RCC 7860 (cell line): ENCODE data around the gene MCRIP1.

Experiments
- DNase-seq: peaks from one replicate; pipeline ENCODE4 v3.0.0-alpha.2; 2015; ENCODE audit warnings: low spot score
- FAIRE-seq: peaks from 2 replicates; lab custom pipeline; 2012; peaks lifted over from hg19 to GRCh38; lab: Jason Lieb, UNC

The MCRIP1 gene

DNA sequence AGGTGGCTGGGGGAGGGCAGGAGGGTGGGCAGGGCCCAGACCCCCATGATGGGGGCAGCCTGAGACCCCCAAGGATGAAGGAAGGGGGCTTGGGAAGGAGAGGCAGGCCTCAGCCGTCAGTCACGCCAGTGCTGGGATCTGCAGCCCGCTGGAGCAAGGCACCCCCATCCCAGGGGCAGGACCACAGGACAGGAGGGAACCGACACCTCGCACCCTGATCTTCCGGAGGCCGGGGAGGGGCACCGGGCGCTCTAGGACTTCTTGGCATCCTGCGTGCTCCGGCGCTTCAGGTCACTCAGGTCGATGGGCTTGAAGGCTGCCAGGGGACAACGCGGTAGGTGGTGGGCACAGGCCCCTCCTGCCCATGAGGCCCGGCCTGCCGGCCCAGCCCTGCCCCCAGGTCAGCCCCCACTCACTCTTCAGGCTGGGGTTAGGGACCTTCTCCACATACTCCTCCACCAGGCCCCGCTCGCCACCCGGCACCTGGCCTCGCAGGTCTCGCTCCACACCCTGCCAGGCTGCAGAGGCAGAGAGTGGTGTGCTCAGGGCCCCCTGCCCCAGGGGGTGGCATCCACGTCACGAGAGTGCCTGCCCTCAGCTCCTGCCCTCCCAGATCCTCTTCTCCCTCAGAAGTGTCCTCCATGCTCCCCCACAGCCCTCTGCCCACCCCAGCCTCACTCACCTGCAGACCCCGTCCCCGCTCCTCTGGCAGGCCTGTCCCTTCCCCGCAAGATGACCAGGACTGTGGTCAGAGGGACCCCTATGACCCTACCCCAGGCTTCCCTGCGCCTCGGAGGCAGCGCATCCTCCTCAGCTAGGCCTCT, 9.9 kb downstream of the MCRIP1 start:
- no peak for FAIRE-seq
- DNase-seq: no peak

DNA sequence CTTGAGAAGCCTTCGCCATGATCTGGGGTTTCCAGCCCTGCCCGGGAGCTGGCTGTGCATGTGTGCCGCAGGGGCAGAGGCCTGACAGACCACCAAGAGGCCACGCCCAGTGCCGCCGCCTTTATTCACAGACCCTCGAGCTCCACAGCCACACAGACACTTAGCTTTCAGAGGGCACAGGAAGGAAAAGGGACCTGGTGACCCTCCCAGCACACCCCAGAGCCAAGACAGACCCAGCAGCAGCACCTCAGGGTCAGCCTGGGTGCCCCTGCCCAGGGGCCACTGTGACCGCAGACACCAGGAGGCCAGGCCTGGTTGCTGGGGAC, 10.8 kb downstream of the MCRIP1 start:
- FAIRE-seq: no peak
- DNase-seq: no peak

DNA sequence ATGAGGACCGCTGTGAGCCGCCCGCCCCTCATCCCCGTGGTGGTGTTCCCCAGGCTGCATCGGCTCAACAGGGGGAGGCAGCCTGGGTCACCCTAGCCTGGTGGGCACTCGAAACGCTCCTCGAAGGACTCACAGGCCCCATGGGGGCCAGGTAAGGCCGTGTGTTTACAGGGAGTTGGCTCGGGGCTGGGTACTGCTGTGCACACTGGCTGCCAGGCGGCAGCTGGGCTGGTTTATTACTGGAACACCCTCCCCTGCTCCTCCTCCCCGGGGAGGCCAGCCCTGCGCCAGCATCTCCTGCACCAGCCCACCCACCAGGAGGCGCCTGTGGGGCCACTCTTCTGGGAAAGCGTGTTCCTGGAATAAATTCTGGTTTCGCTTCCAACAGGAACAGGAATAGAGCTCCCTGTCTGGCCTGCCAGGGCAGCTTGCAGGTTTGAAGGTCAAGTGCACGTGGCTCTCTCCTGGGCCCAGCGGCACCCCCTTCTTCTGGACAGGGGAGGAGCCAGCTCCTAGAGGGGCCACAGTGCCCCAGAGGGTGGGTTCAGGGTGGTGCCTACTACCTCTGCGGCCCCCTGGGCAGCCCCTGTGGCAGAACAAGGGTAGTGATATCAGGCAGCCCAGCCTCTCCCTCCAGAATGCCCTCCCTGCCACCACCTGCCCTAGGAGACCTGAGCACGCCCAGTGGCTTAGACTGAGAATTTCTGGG, 11.3 kb downstream of the MCRIP1 start:
- peak; percentile 40 for DNase-seq

DNA sequence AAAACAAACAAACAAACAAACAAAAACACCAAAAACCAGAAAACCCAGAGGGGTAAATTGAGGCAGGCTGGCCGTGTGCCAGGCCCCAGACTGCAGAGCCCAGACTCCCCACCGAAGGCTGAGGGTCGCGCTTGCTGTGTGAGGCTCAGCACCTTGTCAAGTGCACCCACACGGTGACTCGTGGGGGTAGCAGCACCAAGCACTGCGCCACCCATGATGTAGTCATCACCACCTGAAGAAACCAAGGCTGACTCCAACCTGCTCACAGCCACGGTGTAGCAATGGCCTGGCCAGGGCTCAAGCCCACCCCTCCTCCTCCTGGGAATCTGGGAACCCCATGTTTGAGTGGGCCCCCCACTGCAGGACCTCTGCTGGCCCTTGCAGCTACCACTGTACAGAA, 11.9 kb downstream of the MCRIP1 start:
- no peak for FAIRE-seq
- DNase-seq: no peak

More for the DNA sequence above, 11.3 kb downstream of the MCRIP1 start:
- no peak for FAIRE-seq

DNA sequence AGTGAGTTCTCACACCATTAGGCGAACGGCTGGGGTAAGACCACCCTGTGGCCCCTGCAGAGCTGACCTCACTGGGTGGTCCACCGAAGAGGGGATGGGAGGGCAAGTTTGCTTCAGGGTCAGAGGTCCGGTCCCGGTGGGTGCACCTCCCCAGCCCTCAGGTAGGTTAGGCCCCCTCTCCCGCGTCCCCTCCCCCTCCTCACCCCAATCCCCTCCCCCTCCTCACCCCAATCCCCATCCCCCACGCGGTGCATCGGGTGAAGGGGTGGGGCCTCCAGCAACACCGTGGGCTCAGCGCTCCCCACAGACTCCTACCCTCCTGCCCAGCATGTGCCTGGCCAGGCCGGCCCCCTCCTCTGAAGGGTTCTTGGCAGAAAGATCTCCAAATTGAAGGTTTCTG, 13.4 kb downstream of the MCRIP1 start:
- DNase-seq: no peak
- FAIRE-seq: no peak

DNA sequence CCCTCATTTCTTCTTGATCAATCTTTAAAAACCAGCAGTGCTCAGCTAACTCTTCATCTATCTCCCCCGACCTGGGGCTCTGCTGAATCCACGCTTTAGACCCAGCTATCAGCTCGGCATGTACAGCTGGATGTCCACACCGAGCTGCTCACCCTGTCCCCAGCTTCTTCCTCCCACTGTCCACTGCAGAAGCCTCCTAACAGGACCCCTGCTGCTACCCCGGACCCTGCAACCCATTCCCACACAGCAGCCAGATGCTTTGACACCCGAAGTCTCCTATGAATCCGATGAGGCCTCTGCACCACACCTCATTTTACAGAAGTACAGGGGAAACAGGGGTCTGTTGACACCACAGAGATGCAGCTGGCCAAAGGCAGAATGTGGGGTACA, 15.3 kb downstream of the MCRIP1 start:
- DNase-seq (no peak), FAIRE-seq (no peak)

DNA sequence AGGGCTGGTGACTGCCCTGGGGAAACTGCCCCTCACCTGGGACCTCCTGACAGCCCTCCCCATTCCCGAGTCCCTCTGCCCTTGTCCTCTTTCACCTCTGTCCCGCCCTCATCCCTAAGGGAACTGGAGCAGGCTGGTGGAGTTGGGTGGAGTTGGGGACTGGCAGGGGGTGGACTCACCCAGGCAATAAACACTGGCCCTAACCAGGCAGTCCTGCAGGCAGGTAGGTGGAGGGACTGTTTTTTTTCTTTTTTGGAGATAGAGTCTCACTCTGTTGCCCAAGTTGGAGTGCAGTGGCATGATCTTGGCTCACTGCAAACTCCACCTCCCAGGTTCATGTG, 17.5 kb downstream of the MCRIP1 start:
- DNase-seq (no peak), FAIRE-seq (no peak)

DNA sequence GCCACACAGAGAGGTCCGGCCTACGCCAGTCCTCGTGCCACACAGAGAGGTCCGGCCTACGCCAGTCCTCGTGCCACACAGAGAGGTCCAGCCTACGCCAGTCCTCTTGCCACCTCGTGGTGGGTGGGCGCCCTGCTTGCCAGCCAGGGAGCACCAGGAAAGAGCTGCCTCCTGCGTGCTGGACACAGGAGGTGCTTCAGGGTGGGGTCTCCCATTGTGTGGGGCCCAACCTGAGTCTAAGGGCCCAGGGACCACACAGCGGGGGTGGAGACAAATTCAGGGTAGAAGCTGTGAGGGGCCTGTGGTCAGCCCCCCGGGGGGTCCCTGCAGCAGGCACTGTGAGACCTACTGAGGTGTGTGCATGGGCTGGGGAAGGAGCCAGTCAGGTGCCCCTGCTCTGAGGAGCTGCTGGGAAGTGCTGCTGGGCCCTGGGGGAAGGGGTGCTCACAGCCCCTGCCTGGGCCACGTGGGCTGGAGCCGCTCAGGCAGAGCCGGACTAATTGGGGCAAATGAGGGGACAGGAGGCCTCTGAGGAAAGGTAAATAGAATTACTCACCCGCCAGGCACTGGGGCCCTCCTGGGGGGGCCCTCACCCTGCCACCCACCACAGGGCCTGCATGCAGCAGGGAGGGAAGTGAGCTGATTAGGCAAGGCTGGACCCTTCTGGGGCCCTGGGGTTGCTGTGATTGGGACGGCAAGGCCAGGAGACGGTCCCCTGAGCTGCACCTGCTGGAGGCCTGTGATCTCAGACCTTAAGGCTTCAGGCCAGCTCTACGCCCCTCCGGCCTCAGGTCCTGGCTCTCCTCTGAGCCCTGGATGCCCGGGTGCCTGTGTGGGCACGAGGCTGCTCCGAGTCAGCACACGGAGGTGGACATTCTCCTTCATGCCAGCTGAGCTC, 18.1 kb downstream of the MCRIP1 start:
- no peak for DNase-seq
- no peak for FAIRE-seq

DNA sequence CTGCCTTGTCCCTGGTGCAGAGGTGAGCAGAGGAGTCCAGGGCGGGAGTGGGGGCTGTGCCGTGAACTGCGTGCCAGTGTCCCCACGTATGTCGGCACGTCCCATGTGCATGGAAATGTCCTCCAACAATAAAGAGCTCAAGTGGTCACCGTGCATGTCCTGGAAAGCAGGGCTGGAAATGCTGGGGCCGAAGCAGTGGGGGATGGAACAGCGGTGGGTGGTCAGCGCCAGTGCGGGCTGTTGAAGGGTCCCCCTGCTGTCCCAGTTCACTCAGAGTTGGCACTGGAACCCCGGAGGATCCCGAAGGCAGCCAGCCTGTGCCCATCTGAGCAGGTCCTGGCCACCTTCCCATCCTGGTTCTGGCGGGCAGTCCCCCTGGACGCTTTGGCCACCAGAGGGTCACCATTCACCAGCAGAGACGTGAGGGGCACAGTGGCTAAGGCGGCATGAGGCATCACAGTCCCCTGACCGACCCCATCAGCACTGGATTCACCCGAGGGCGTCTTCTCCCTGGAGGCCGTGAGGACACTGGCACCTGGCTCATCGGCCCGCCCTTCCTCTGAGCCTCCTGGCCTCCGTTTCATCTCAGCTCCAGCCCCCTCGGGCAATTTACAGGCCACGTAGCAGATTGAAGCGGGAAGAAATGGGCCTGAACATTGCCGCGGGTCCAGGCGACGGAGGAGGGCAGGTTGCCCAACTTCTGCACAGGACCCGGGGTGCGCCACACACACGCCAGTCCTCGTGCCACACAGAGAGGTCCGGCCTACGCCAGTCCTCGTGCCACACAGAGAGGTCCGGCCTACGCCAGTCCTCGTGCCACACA, 19.0 kb downstream of the MCRIP1 start:
- FAIRE-seq (no peak), DNase-seq (no peak)

DNA sequence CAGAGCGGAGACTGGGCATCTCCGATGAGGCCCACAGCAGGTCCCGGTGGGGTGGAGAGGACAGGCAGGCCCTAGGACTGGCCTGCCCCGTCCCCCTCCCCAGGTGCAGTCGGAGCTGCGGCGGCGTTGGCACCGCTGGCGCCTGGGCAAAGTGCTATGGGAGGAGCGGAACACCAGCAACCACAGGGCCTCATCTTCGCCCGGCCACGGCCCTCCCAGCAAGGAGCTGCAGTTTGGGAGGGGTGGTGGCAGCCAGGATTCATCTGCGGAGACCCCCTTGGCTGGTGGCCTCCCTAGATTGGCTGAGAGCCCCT, 19.8 kb downstream of the MCRIP1 start:
- DNase-seq (no peak), FAIRE-seq (no peak)

DNA sequence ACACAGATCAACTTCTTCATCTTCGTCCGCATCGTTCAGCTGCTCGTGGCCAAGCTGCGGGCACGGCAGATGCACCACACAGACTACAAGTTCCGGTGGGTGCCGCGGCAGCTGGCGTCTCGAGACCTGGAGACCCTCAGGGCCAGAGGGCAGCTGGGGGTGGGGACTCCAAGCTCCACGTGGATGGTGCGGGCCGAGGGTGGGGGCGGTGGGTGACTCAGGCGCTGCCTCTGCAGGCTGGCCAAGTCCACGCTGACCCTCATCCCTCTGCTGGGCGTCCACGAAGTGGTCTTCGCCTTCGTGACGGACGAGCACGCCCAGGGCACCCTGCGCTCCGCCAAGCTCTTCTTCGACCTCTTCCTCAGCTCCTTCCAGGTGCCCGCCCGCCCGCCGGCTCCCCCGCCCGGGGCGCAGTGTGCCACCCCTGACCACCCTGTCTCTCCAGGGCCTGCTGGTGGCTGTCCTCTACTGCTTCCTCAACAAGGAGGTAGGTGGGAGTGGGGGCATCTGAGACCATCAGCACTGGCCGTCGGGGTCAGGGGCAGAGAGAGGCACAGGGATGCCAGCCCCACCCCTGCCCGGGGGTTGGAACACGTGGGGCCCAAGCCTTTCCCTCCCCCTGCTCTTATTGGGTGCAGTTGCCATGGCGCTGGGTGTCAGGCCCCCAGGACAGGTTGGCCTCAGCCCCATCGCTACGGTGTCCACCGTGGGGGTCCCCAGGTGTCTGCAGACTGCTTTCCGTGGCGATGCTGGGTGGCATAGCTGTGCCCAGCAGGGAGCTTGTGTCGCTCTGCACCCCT, 20.3 kb downstream of the MCRIP1 start:
- DNase-seq (no peak), FAIRE-seq (no peak)

DNA sequence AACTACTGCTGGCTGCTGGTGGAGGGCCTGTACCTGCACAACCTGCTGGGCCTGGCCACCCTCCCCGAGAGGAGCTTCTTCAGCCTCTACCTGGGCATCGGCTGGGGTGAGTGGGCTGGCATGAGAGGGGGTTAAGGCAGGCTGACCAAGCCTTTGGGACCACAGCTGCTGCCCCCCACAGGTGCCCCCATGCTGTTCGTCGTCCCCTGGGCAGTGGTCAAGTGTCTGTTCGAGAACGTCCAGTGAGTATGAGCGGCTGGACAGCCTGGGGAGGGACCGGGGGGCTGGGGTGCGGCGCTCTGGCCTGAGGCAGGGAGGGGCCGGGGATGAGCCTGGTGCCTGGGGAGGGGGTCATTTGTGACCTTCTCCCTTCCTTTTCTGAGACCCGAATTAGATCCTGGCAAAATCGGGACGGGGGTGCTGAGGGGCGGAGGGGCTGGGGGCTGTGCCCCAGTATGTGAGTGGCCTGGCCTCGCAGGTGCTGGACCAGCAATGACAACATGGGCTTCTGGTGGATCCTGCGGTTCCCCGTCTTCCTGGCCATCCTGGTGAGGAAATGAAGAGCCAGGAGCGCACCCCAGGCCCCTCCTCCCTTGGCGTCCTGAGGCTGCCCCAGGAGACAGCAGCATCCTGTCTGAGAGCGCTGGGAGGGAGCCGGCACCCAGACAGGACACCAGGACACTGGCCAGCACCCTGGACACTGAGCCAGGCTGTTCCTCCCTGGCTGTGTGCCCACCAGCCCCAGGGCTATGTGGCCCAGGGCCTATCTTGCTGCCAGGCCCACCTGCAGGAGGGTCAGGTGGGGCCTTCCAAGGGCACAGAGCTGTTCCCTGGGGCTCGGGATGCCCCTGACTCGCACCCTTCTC, 21.2 kb downstream of the MCRIP1 start:
- FAIRE-seq: no peak
- DNase-seq: no peak

DNA sequence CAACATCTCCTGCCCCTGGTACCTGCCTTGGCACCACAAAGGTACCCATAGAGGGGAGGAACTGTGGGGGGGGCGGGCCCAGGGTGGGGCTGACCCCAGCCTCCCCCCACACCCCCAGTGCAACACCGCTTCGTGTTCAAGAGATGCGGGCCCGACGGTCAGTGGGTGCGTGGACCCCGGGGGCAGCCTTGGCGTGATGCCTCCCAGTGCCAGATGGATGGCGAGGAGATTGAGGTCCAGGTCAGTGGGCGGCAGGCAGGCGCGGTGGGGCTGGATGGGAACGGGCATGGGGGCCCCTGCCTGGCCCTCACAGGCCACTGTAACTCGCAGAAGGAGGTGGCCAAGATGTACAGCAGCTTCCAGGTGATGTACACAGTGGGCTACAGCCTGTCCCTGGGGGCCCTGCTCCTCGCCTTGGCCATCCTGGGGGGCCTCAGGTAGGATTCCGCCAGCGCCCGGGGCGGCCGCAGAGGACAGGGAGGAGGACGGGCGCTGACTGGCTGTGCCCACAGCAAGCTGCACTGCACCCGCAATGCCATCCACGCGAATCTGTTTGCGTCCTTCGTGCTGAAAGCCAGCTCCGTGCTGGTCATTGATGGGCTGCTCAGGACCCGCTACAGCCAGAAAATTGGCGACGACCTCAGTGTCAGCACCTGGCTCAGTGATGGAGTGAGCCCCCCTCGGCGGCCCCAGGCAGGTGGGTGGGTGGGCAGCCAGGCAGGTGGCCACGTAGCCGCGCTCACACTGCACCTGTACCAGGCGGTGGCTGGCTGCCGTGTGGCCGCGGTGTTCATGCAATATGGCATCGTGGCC, 22.0 kb downstream of the MCRIP1 start:
- FAIRE-seq (no peak), DNase-seq (no peak)

DNA sequence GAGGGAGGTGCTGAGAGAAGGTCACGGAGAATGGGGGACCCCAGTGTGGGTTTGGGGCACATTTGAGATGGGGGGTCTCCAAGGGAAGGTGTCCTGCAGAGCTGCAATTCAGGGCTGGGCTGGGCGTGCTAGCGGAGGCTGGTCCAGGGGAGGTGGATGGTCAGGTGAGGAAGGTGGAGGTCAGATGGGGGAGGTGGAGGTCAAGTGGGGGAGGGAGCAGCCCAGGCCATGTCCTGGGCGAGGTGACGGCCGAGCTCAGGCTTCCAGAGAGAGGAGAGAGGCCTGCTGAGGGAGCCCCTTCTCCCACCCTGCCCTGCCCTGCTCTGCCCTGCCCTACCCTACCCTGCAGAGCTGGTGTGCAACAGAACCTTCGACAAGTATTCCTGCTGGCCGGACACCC, 22.6 kb downstream of the MCRIP1 start:
- DNase-seq (no peak), FAIRE-seq (no peak)

DNA sequence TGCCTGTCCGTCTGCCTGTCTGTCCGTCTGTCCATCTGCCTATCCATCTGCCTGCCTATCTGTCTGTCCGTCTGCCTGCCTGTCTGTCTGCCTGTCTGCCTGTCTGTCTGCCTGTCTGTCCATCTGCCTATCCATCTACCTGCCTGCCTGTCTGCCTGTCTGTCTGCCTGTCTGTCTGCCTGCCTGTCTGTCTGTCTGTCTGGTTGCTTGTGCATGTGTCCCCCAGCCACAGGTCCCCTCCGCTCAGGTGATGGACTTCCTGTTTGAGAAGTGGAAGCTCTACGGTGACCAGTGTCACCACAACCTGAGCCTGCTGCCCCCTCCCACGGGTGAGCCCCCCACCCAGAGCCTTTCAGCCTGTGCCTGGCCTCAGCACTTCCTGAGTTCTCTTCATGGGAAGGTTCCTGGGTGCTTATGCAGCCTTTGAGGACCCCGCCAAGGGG, 23.5 kb downstream of the MCRIP1 start:
- FAIRE-seq (no peak), DNase-seq (no peak)

DNA sequence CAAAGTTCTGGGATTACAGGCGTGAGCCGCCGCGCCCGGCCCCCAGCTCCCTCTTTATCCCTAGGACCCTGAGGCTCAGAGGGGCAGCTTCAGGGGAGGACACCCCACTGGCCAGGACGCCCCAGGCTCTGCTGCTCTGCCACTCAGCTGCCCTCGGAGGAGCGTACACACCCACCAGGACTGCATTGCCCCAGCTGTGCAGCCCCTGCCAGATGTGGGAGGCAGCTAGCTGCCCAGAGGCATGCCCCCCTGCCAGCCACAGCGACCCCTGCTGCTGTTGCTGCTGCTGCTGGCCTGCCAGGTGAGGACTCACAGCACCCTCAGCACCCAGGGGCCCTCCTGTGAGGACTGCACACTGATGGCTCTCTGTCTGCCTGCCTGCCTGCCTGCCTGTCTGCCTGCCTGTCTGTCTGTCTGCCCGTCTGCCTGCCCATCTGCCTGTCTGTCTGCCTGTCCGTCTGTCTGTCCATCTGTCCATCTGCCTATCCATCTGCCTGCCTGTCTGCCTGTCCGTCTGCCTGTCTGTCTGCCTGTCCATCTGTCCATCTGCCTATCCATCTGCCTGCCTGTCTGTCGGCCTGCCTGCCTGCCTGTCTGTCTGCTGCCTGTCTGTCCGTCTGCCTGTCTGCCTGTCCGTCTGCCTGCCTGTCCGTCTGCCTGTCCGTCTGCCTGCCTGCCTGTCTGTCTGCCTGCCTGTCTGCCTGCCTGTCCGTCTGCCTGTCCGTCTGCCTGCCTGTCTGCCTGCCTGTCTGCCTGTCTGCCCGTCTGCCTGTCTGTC, 24.1 kb downstream of the MCRIP1 start:
- DNase-seq (no peak), FAIRE-seq (no peak)

DNA sequence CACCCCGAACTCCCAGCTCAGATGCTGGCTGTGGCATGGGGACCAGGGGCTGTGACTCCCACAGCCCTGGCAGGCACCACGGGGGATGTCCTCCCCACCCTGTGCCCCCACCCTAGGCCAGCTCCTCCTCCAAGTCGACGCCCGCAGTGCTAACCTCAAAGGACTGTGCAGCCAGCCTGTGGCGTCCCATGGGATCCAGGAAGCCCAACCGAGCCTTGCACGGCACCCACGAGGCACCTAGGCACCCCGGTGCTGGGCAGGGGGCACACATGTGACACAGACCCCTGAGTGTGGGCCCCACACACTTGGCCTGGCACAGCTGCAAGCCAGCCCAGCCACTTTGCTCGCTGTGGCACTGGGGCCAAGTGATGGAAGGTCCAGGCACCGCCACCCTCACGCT, 25.3 kb downstream of the MCRIP1 start:
- DNase-seq: no peak
- no peak for FAIRE-seq
